CD8-positive, alpha-beta memory T cell (primary cell): ENCODE data around the gene CLPTM1. TPM values are rescaled to one million over a fixed set of nuclear protein-coding genes. Genes with fewer than 3 reads are reported as not detected.
A peak's percentile ranks its signal among the peaks of the same experiment; 100 is the strongest.

Experiments used
- CTCF ChIA-PET: fragments of 350-600 bp; sonication (Branson Sonifier 250); formaldehyde crosslinking; loops from one replicate; lab custom pipeline; 2021; ENCODE audit warnings: antibody characterized with exemption; lab: Charles Lee
- POLR2A ChIA-PET: fragments of 350-600 bp; sonication (Branson Sonifier 250); formaldehyde crosslinking; loops from one replicate; lab custom pipeline; 2021; ENCODE audit warnings: antibody characterized with exemption; lab: Charles Lee
- DNase-seq, 5 donors: peaks; one replicate each; pipeline versions ENCODE4 v3.0.0 to v3.0.0-alpha.2; 2020 to 2022; ENCODE audit warnings: mixed read lengths in 1 of 5
- H3K27ac ChIP-seq: one replicate; pipeline ENCODE4 v1.7.0; 2013; ENCODE audit warnings: low read depth, mild to moderate bottlenecking, low read length, moderate library complexity
- H3K27me3 ChIP-seq: 2 replicates; pipeline ENCODE4 v1.7.0; 2013; ENCODE audit warnings: low read length, mild to moderate bottlenecking; ENCODE audit not compliant: insufficient read depth, poor library complexity, severe bottlenecking
- H3K36me3 ChIP-seq: 2 replicates; pipeline ENCODE4 v1.7.0; 2013; ENCODE audit warnings: mild to moderate bottlenecking, low read length, moderate library complexity; ENCODE audit not compliant: insufficient read depth
- H3K4me1 ChIP-seq: 2 replicates; pipeline ENCODE4 v1.7.0; 2013; ENCODE audit warnings: mild to moderate bottlenecking, low read length, moderate library complexity; ENCODE audit not compliant: insufficient read depth
- H3K4me3 ChIP-seq: 2 replicates; pipeline ENCODE4 v1.7.0; 2013; ENCODE audit warnings: mild to moderate bottlenecking, low read length
- H3K9me3 ChIP-seq: 2 replicates; pipeline ENCODE4 v1.7.0; 2013; ENCODE audit warnings: mild to moderate bottlenecking, low read length
- H3K27ac Mint-ChIP-seq, 8 donors: one replicate each; pipeline ENCODE4 v1.8.0; 2020 to 2021; ENCODE audit warnings: mixed read lengths in 8 of 8, mild to moderate bottlenecking in 6 of 8, inconsistent platforms in 3 of 8, moderate library complexity in 3 of 8
- H3K27me3 Mint-ChIP-seq, 2 donors: one replicate each; pipeline ENCODE4 v1.8.0; 2020 to 2021; ENCODE audit warnings: mixed read lengths in 2 of 2, mild to moderate bottlenecking in 1 of 2, moderate library complexity in 1 of 2
- H3K36me3 Mint-ChIP-seq, 3 donors: one replicate each; pipeline ENCODE4 v1.8.0; 2020 to 2021; ENCODE audit warnings: mixed read lengths in 3 of 3, inconsistent platforms in 1 of 3, mild to moderate bottlenecking in 1 of 3
- H3K4me1 Mint-ChIP-seq, 3 donors: one replicate each; pipeline ENCODE4 v1.8.0; 2020 to 2021; ENCODE audit warnings: mixed read lengths in 3 of 3, inconsistent platforms in 1 of 3, mild to moderate bottlenecking in 1 of 3
- H3K4me3 Mint-ChIP-seq, 7 donors: one replicate each; pipeline ENCODE4 v1.8.0; 2020 to 2021; ENCODE audit warnings: mixed read lengths in 7 of 7, mild to moderate bottlenecking in 6 of 7, moderate library complexity in 4 of 7, inconsistent platforms in 2 of 7
- H3K9me3 Mint-ChIP-seq, 5 donors: one replicate each; pipeline ENCODE4 v1.8.0; 2020 to 2022; ENCODE audit warnings: mixed read lengths in 5 of 5, mild to moderate bottlenecking in 3 of 5, moderate library complexity in 2 of 5, inconsistent platforms in 1 of 5
- polyA plus RNA-seq: library from polyadenylated mRNA; unstranded; fragments of 300-500 nt; fragmentation: Illumina TruSeq; gene quantifications from one replicate; pipeline ENCODE4 v1.2.3, GENCODE V29; 2021
- total RNA-seq, 2 experiments: library from RNA; stranded (reverse); gene quantifications; one replicate each; pipeline ENCODE4 v1.2.3, GENCODE V29; 2021

Gene CLPTM1, protein sequence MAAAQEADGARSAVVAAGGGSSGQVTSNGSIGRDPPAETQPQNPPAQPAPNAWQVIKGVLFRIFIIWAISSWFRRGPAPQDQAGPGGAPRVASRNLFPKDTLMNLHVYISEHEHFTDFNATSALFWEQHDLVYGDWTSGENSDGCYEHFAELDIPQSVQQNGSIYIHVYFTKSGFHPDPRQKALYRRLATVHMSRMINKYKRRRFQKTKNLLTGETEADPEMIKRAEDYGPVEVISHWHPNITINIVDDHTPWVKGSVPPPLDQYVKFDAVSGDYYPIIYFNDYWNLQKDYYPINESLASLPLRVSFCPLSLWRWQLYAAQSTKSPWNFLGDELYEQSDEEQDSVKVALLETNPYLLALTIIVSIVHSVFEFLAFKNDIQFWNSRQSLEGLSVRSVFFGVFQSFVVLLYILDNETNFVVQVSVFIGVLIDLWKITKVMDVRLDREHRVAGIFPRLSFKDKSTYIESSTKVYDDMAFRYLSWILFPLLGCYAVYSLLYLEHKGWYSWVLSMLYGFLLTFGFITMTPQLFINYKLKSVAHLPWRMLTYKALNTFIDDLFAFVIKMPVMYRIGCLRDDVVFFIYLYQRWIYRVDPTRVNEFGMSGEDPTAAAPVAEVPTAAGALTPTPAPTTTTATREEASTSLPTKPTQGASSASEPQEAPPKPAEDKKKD
- total RNA-seq: 10 to 100 TPM; 78.6 to 82.5 TPM
- 27.5 TPM for polyA plus RNA-seq

- peaks cover 0 to 2% (median 0%) of the 10 kb centered on the region in 5 donors for H3K9me3 Mint-ChIP-seq
- peak within 1 kb of the TSS; percentile 79 for H3K4me3 ChIP-seq
- H3K9me3 ChIP-seq: no peaks in the 10 kb centered on the region
- peaks cover 0 to 29% (median 0%) of the 10 kb centered on the region in 3 donors for H3K36me3 Mint-ChIP-seq
- H3K27ac Mint-ChIP-seq: peak within 1 kb of the TSS; percentile 84 to 99 (median 97)
- ChIA-PET CTCF (interaction anchor here (1.0 to 2.0 kb wide), 4 partner anchors 46 to 138 kb away, joined by 3 to 6 read pairs (median 3); partner anchors contain the start of gene PPP1R37), POLR2A (interaction anchor here (1.0 to 1.4 kb wide), 3 partner anchors 28 to 64 kb away, joined by 6 to 11 read pairs (median 7); partner anchors contain the start of gene TOMM40)
- peak; percentile 94 to 98 (median 95) for DNase-seq
- peaks cover 5% of the 10 kb centered on the region for H3K36me3 ChIP-seq
- peaks cover 0 to 6% of the 10 kb centered on the region in 2 donors for H3K27me3 Mint-ChIP-seq
- H3K27ac ChIP-seq: peak within 1 kb of the TSS; percentile 92
- no peaks in the 10 kb centered on the region for H3K27me3 ChIP-seq
- H3K4me1 ChIP-seq: peaks cover 35% of the 10 kb centered on the region
- peaks cover 49 to 60% (median 52%) of the 10 kb centered on the region in 3 donors for H3K4me1 Mint-ChIP-seq
- peak within 1 kb of the TSS; percentile 94 to 99 (median 97) for H3K4me3 Mint-ChIP-seq
Observed at GRCh38 chr19:44954649-44955504, at the start of gene CLPTM1. CLPTM1 (plus strand) TSS chr19:44955380; CDS start chr19:44955396, 16 bp downstream.

GRCh38 chr19:44905437-44906160 lies 49.6 kb upstream of the CLPTM1 start, which contains the start of gene APOE:
APOE (plus strand) TSS chr19:44905796; CDS start chr19:44906625, 829 bp downstream.
- Mint-ChIP-seq H3K4me3 (peak within 1 kb of the TSS in 2 of 7 donors; percentile 29 to 32), H3K4me1 (peaks cover 3 to 15% (median 7%) of the 10 kb centered on the region in 3 donors), H3K9me3 (no peaks in the 10 kb centered on the region), H3K27me3 (peaks cover 22 to 26% of the 10 kb centered on the region in 2 donors), H3K36me3 (peaks cover 0 to 25% (median 2%) of the 10 kb centered on the region in 3 donors), H3K27ac (peak within 1 kb of the TSS in 3 of 8 donors; percentile 47 to 75 (median 74))
- Histone ChIP-seq H3K4me3 (no peak within 1 kb of the TSS), H3K9me3 (no peaks in the 10 kb centered on the region), H3K36me3 (no peaks in the 10 kb centered on the region), H3K27ac (peak within 1 kb of the TSS; percentile 79), H3K4me1 (peaks cover 6% of the 10 kb centered on the region), H3K27me3 (peaks cover 10% of the 10 kb centered on the region)
- ChIA-PET POLR2A (no interaction called here), CTCF (interaction anchor here (1.1 to 4.2 kb wide), 2 partner anchors 15 to 433 kb away, joined by 3 to 13 read pairs; partner anchors contain the start of gene TOMM40)
- DNase-seq: no peak

DNA sequence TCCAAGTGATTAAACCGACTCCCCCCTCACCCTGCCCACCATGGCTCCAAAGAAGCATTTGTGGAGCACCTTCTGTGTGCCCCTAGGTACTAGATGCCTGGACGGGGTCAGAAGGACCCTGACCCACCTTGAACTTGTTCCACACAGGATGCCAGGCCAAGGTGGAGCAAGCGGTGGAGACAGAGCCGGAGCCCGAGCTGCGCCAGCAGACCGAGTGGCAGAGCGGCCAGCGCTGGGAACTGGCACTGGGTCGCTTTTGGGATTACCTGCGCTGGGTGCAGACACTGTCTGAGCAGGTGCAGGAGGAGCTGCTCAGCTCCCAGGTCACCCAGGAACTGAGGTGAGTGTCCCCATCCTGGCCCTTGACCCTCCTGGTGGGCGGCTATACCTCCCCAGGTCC lies 47.6 kb upstream of the CLPTM1 start:
- peaks cover 6% of the 10 kb centered on the region for H3K4me1 ChIP-seq
- H3K27me3 ChIP-seq: peaks cover 10% of the 10 kb centered on the region
- DNase-seq: no peak
- no peak overlapping the region for H3K27ac ChIP-seq
- ChIA-PET POLR2A (no interaction called here), CTCF (no interaction called here)
- peaks cover 3 to 15% (median 7%) of the 10 kb centered on the region in 3 donors for H3K4me1 Mint-ChIP-seq
- peaks cover 31 to 37% of the 10 kb centered on the region in 2 donors for H3K27me3 Mint-ChIP-seq
- peaks cover 0 to 5% (median 2%) of the 10 kb centered on the region in 3 donors for H3K36me3 Mint-ChIP-seq
- no peak overlapping the region for H3K27ac Mint-ChIP-seq
- H3K4me3 ChIP-seq: no peak overlapping the region
- no peaks in the 10 kb centered on the region for H3K9me3 ChIP-seq
- no peaks in the 10 kb centered on the region for H3K9me3 Mint-ChIP-seq
- H3K4me3 Mint-ChIP-seq: no peak overlapping the region
- no peaks in the 10 kb centered on the region for H3K36me3 ChIP-seq

- DNase-seq: no peak
- POLR2A ChIA-PET: no interaction called here
- Mint-ChIP-seq H3K9me3 (no peaks in the 10 kb centered on the region), H3K36me3 (peaks cover 0 to 2% (median 2%) of the 10 kb centered on the region in 3 donors), H3K27me3 (peaks cover 31 to 42% of the 10 kb centered on the region in 2 donors), H3K27ac (peak overlapping the region in 1 of 8 donors; percentile 19), H3K4me3 (no peak overlapping the region), H3K4me1 (peaks cover 3 to 15% (median 7%) of the 10 kb centered on the region in 3 donors)
- Histone ChIP-seq H3K4me1 (peaks cover 6% of the 10 kb centered on the region), H3K9me3 (no peaks in the 10 kb centered on the region), H3K27ac (no peak overlapping the region), H3K4me3 (no peak overlapping the region), H3K27me3 (peaks cover 10% of the 10 kb centered on the region), H3K36me3 (no peaks in the 10 kb centered on the region)
- CTCF ChIA-PET: interaction anchor here (0.9 kb wide), 1 partner anchor 15 kb away, joined by 4 read pairs; no protein-coding TSS in a partner anchor
Observed at GRCh38 chr19:44908074-44908835, 46.9 kb upstream of the CLPTM1 start.

DNA sequence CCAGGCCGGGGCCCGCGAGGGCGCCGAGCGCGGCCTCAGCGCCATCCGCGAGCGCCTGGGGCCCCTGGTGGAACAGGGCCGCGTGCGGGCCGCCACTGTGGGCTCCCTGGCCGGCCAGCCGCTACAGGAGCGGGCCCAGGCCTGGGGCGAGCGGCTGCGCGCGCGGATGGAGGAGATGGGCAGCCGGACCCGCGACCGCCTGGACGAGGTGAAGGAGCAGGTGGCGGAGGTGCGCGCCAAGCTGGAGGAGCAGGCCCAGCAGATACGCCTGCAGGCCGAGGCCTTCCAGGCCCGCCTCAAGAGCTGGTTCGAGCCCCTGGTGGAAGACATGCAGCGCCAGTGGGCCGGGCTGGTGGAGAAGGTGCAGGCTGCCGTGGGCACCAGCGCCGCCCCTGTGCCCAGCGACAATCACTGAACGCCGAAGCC lies 46.3 kb upstream of the CLPTM1 start:
- ChIA-PET CTCF (interaction anchor here (0.9 kb wide), 1 partner anchor 16 kb away, joined by 4 read pairs; no protein-coding TSS in a partner anchor), POLR2A (no interaction called here)
- Mint-ChIP-seq H3K36me3 (no peaks in the 10 kb centered on the region), H3K9me3 (no peaks in the 10 kb centered on the region), H3K27ac (no peak overlapping the region), H3K4me1 (peaks cover 3 to 11% (median 7%) of the 10 kb centered on the region in 3 donors), H3K27me3 (peaks cover 34 to 47% of the 10 kb centered on the region in 2 donors), H3K4me3 (no peak overlapping the region)
- Histone ChIP-seq H3K27me3 (peaks cover 10% of the 10 kb centered on the region), H3K4me3 (no peak overlapping the region), H3K36me3 (no peaks in the 10 kb centered on the region), H3K27ac (no peak overlapping the region), H3K9me3 (no peaks in the 10 kb centered on the region), H3K4me1 (peaks cover 6% of the 10 kb centered on the region)
- DNase-seq: no peak

DNA sequence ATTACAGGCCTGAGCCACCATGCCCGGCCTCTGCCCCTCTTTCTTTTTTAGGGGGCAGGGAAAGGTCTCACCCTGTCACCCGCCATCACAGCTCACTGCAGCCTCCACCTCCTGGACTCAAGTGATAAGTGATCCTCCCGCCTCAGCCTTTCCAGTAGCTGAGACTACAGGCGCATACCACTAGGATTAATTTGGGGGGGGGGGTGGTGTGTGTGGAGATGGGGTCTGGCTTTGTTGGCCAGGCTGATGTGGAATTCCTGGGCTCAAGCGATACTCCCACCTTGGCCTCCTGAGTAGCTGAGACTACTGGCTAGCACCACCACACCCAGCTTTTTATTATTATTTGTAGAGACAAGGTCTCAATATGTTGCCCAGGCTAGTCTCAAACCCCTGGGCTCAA lies 45.4 kb upstream of the CLPTM1 start:
- Mint-ChIP-seq H3K27ac (no peak overlapping the region), H3K4me3 (no peak overlapping the region), H3K4me1 (peaks cover 6 to 19% (median 8%) of the 10 kb centered on the region in 3 donors), H3K27me3 (peaks cover 36 to 51% of the 10 kb centered on the region in 2 donors), H3K36me3 (no peaks in the 10 kb centered on the region), H3K9me3 (no peaks in the 10 kb centered on the region)
- ChIA-PET CTCF (no interaction called here), POLR2A (no interaction called here)
- Histone ChIP-seq H3K4me3 (no peak overlapping the region), H3K4me1 (peaks cover 7% of the 10 kb centered on the region), H3K9me3 (no peaks in the 10 kb centered on the region), H3K27me3 (peaks cover 10% of the 10 kb centered on the region), H3K36me3 (no peaks in the 10 kb centered on the region), H3K27ac (no peak overlapping the region)
- no peak for DNase-seq
